Hepatocyte (in vitro differentiated cells): ENCODE measurements around the gene CIT. TPM values are rescaled to one million over a fixed set of nuclear protein-coding genes. Genes with fewer than 3 reads are reported as not detected.

Experiments used
- DNase-seq: peaks from one replicate; pipeline ENCODE4 v3.0.0-alpha.2; 2016; ENCODE audit warnings: low spot score
- H2AFZ ChIP-seq: fragments of 200-600 bp; sonication (generic); 2 replicates; pipeline ENCODE4 v1.6.0; 2016; ENCODE audit warnings: antibody characterized with exemption, mild to moderate bottlenecking
- H3K27ac ChIP-seq: fragments of 200-600 bp; sonication (generic); 2 replicates; pipeline ENCODE4 v1.5.1; 2016; ENCODE audit warnings: mild to moderate bottlenecking
- H3K27me3 ChIP-seq: fragments of 200-600 bp; sonication (generic); 2 replicates; pipeline ENCODE4 v1.6.1; 2016
- H3K36me3 ChIP-seq: fragments of 200-600 bp; sonication (generic); replicated peaks from 2 replicates; pipeline ENCODE4 v1.5.1; 2016; ENCODE audit warnings: low read depth; ENCODE audit not compliant: insufficient read depth
- H3K4me1 ChIP-seq: fragments of 200-600 bp; sonication (generic); 2 replicates; pipeline ENCODE4 v1.5.1; 2016; ENCODE audit warnings: mild to moderate bottlenecking, moderate library complexity; ENCODE audit not compliant: insufficient read depth
- H3K4me2 ChIP-seq: fragments of 200-600 bp; sonication (generic); 2 replicates; pipeline ENCODE4 v1.6.0; 2016
- H3K4me3 ChIP-seq: fragments of 200-600 bp; sonication (generic); 2 replicates; pipeline ENCODE4 v1.5.1; 2016; ENCODE audit warnings: mild to moderate bottlenecking
- H3K79me2 ChIP-seq: fragments of 200-600 bp; sonication (generic); 2 replicates; pipeline ENCODE4 v1.6.0; 2017; ENCODE audit warnings: mild to moderate bottlenecking
- H3K9me2 ChIP-seq: fragments of 200-600 bp; sonication (generic); replicated peaks from 2 replicates; pipeline ENCODE4 v1.6.0; 2017; ENCODE audit warnings: mild to moderate bottlenecking; ENCODE audit not compliant: insufficient read depth
- H3K9me3 ChIP-seq: fragments of 200-600 bp; sonication (generic); 2 replicates; pipeline ENCODE4 v1.5.1; 2016; ENCODE audit warnings: low read depth, mild to moderate bottlenecking
- H4K20me1 ChIP-seq: fragments of 200-600 bp; sonication (generic); 2 replicates; pipeline ENCODE4 v1.6.0; 2016; ENCODE audit warnings: mild to moderate bottlenecking; ENCODE audit not compliant: insufficient read depth, poor library complexity, severe bottlenecking
- EZH2 ChIP-seq: fragments of 200-600 bp; sonication (generic); IDR thresholded peaks from 2 replicates; pipeline ENCODE4 v1.6.1; 2016; ENCODE audit warnings: antibody characterized with exemption, mild to moderate bottlenecking, borderline replicate concordance
- EZH2phosphoT487 ChIP-seq: fragments of 200-600 bp; sonication (generic); IDR thresholded peaks from one replicate; pipeline ENCODE4 v1.6.1; 2018; ENCODE audit warnings: antibody characterized with exemption, mild to moderate bottlenecking, low read depth, moderate library complexity; ENCODE audit not compliant: unreplicated experiment, severe bottlenecking
- WGBS: methylation state at CpG from one replicate; pipeline ENCODE4 v1.1.6; 2016; ENCODE audit warnings: low lambda C conversion rate; ENCODE audit errors: missing lambda C conversion rate; 5-methylcytosine and 5-hydroxymethylcytosine counted together
- polyA plus RNA-seq: library from polyadenylated mRNA; unstranded; fragments of >200 nt; fragmentation: Nextera tagmentation; extraction: Ambion mirVana; gene quantifications from 2 replicates; pipeline ENCODE4 v1.2.1, GENCODE V29; 2016
- total RNA-seq: library from RNA; depleted of rRNA; stranded (reverse); fragments of >200 nt; gene quantifications from 2 replicates; pipeline ENCODE4 v1.2.3, GENCODE V29; 2014
- TF ChIP-seq, protein P1 (sequence below): fragments of 200-600 bp; sonication (generic); IDR thresholded peaks from 2 replicates; pipeline ENCODE4 v1.5.1; 2016; ENCODE audit warnings: antibody characterized with exemption, mild to moderate bottlenecking; ENCODE audit not compliant: poor library complexity

Gene CIT
- total and polyA plus RNA-seq, 2 experiments from 2014 or later = 3.6 to 3.9 TPM

DNA sequence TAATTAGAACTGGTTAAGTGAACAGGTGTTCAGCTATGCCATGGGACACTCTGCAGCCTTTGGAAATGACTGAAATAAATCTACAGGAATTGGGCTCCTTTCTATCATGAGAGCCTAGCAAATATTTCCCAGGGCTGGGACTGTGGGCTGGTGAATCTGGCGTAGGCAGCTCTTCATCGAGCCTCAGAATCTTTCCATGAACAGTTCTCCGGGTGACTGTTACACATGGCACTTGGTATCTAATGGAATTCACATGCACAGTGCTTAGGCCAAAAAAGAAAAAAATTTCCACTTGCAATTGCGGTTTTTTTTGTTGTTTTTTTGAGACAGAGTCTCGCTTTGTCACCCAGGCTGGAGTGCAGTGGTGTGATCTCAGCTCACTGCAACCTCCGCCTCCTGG lies 177.0 kb downstream of the CIT start:
- TF ChIP-seq EZH2 = no peak
- no peak for TF ChIP-seq EZH2phosphoT487
- TF ChIP-seq, protein P1, sequence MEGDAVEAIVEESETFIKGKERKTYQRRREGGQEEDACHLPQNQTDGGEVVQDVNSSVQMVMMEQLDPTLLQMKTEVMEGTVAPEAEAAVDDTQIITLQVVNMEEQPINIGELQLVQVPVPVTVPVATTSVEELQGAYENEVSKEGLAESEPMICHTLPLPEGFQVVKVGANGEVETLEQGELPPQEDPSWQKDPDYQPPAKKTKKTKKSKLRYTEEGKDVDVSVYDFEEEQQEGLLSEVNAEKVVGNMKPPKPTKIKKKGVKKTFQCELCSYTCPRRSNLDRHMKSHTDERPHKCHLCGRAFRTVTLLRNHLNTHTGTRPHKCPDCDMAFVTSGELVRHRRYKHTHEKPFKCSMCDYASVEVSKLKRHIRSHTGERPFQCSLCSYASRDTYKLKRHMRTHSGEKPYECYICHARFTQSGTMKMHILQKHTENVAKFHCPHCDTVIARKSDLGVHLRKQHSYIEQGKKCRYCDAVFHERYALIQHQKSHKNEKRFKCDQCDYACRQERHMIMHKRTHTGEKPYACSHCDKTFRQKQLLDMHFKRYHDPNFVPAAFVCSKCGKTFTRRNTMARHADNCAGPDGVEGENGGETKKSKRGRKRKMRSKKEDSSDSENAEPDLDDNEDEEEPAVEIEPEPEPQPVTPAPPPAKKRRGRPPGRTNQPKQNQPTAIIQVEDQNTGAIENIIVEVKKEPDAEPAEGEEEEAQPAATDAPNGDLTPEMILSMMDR = no peak
- no peaks in the 10 kb centered on the region for H3K9me3 ChIP-seq
- 97% methylated on average over 6 of the region's 6 CpGs for WGBS

DNA sequence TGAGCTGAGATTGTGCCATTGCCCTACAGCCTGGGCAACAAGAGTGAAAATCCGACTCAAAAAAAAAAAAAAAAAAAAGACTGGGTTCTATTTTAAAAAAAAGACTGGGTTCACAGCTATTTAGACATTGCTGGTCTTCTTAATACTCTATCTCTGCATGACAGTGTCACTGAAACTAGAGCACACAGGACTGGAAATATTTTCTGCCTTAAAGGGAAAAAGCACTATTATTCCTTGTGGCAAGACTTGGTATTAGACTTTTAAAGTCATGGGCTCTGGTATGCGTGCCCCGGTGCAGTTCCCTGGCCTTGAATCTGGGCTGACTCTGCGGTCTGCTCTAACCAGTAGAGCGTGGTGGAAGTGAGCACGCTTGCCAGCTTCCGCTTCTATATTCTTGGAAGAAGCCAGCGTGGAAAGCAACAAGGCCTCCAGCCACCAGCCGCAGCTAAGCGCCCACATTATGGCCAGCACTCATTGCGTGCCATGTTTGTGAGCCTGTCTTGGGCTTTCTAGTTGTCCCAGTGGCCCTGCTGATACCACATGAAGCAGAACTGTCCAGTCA lies 177.8 kb downstream of the CIT start:
- H4K20me1 ChIP-seq = no peaks in the 10 kb centered on the region
- no peaks in the 10 kb centered on the region for H3K79me2 ChIP-seq
- H3K9me2 ChIP-seq = no peaks in the 10 kb centered on the region
- no peak overlapping the region for H3K4me2 ChIP-seq
- peaks cover 6% of the 10 kb centered on the region for H3K4me1 ChIP-seq
- no peak for TF ChIP-seq EZH2
- no peak for TF ChIP-seq EZH2phosphoT487
- TF ChIP-seq, protein P1 = no peak
- no peak overlapping the region for H2AFZ ChIP-seq
- H3K4me3 ChIP-seq = no peak overlapping the region
- DNase-seq = no peak
- H3K9me3 ChIP-seq = no peaks in the 10 kb centered on the region
- H3K27ac ChIP-seq = no peak overlapping the region
- WGBS = 98% methylated on average over 11 of the region's 11 CpGs
- no peaks in the 10 kb centered on the region for H3K36me3 ChIP-seq
- H3K27me3 ChIP-seq = no peaks in the 10 kb centered on the region

More for the DNA sequence above, 177.0 kb downstream of the CIT start:
- Histone ChIP-seq H3K9me2 (no peaks in the 10 kb centered on the region), H3K4me2 (no peak overlapping the region), H3K27me3 (no peaks in the 10 kb centered on the region), H2AFZ (no peak overlapping the region), H3K79me2 (no peaks in the 10 kb centered on the region), H3K4me1 (no peaks in the 10 kb centered on the region), H3K4me3 (no peak overlapping the region), H3K27ac (no peak overlapping the region), H4K20me1 (no peaks in the 10 kb centered on the region), H3K36me3 (no peaks in the 10 kb centered on the region)
- DNase-seq = no peak

DNA sequence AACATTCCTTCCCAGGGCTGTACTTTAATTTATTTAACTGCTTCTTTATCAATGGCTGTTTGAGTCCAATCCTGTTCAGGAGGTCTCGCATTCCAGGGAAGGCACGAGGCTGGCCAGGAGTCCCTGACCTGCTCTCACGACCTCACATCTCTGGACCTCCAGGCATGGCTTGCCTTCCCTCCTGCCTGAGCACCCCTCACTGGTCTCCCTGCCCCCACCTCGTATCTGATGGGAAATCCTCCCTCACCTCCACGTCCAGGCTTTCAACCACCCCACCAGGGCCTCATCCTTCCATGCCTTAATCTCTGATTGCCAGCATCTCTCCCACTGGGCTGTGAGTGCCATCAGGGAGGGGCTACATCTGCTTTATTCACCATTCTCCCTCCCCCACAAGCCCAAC lies 180.2 kb downstream of the CIT start:
- TF ChIP-seq EZH2phosphoT487 (no peak), EZH2 (no peak)
- TF ChIP-seq, protein P1 = no peak
- Histone ChIP-seq H3K4me3 (no peak overlapping the region), H3K27ac (no peak overlapping the region), H3K4me2 (no peak overlapping the region), H3K79me2 (no peaks in the 10 kb centered on the region), H3K27me3 (no peaks in the 10 kb centered on the region), H3K4me1 (peaks cover 17% of the 10 kb centered on the region), H3K9me3 (no peaks in the 10 kb centered on the region), H2AFZ (no peak overlapping the region), H3K36me3 (no peaks in the 10 kb centered on the region), H4K20me1 (no peaks in the 10 kb centered on the region), H3K9me2 (no peaks in the 10 kb centered on the region)
- no peak for DNase-seq
- whole genome bisulfite sequencing = 80% methylated on average over 5 of the region's 5 CpGs
